HCT116 (cell line): ENCODE measurements around the gene CCDC80. TPM values are rescaled to one million over a fixed set of nuclear protein-coding genes. Genes with fewer than 3 reads are reported as not detected.

Source experiments
- ATAC-seq: fragments of 200-7000 bp; cut with Tn5 transposase; 2 replicates; pipeline ENCODE4 v1.9.1; 2020; ENCODE audit warnings: mild to moderate bottlenecking, moderate library complexity
- BruUV-seq: library from RNA; stranded (reverse); fragments of 400-500 nt; replicated peaks from 2 replicates; lab custom pipeline; 2021; lab: Mats Ljungman, UMichigan
- CTCF ChIA-PET: fragments of 300-600 bp; sonication (Branson Sonifier 250); formaldehyde crosslinking; loops from one replicate; lab custom pipeline; 2021; ENCODE audit warnings: antibody characterized with exemption; lab: Charles Lee
- POLR2A ChIA-PET: fragments of 300-600, 350-600 bp; sonication (Branson Sonifier 250); formaldehyde crosslinking; loops from one replicate; lab custom pipeline; 2021; ENCODE audit warnings: antibody characterized with exemption; lab: Charles Lee
- RAD21 ChIA-PET, 2 experiments: fragments of 300-600 bp; sonication (Branson Sonifier 250); formaldehyde crosslinking; loops; one replicate each; lab custom pipeline; 2023; ENCODE audit warnings: low total read pairs in 2 of 2; ENCODE audit not compliant: uncharacterized antibody in 2 of 2, unreplicated experiment in 2 of 2, low non-redundant PET in 1 of 2; lab: Charles Lee
- DNase-seq: peaks from one replicate; pipeline ENCODE4 v3.0.0-alpha.2; 2010; ENCODE audit warnings: low read depth, low spot score
- H2AFZ ChIP-seq: fragments of 200-600 bp; shearing (Covaris generic), sonication (generic); 2 replicates; pipeline ENCODE4 v1.6.1; 2017; ENCODE audit warnings: low read depth, mixed run types, mixed read lengths, antibody characterized with exemption, low read length; ENCODE audit not compliant: poor library complexity, severe bottlenecking
- H3K27ac ChIP-seq: 2 replicates; pipeline ENCODE4 v1.5.1; 2012; ENCODE audit warnings: low read depth, low read length
- H3K27me3 ChIP-seq: fragments of 200-600 bp; sonication (generic); 2 replicates; pipeline ENCODE4 v1.6.1; 2016; ENCODE audit warnings: mixed run types, low read length, mixed read lengths; ENCODE audit not compliant: insufficient read depth
- H3K36me3 ChIP-seq, 2 experiments: fragments of 200-500 bp in 1 of 2; fragments of 200-600 bp in 1 of 2; sonication (Bioruptor generic) in 1 of 2; sonication (generic) in 1 of 2; 2 replicates each; pipeline versions ENCODE4 v1.5.1 to v1.6.1; 2014 to 2016; ENCODE audit warnings: low read length in 2 of 2, inconsistent platforms in 1 of 2, mixed read lengths in 1 of 2, mixed run types in 1 of 2; ENCODE audit not compliant: insufficient read depth in 2 of 2, control insufficient read depth in 1 of 2
- H3K4me1 ChIP-seq, 2 experiments: fragments of 200-600 bp in 1 of 2; sonication (generic) in 1 of 2; 2 replicates each; pipeline versions ENCODE4 v1.5.1 to v1.6.1; 2012 to 2017; ENCODE audit warnings: low read length in 2 of 2, inconsistent platforms in 1 of 2, mild to moderate bottlenecking in 1 of 2, mixed read lengths in 1 of 2, mixed run types in 1 of 2, moderate library complexity in 1 of 2; ENCODE audit not compliant: insufficient read depth in 2 of 2, control insufficient read depth in 1 of 2
- H3K4me2 ChIP-seq: fragments of 200-600 bp; sonication (generic); 2 replicates; pipeline ENCODE4 v1.6.1; 2017; ENCODE audit warnings: mixed run types, low read length, mixed read lengths
- H3K4me3 ChIP-seq, 2 experiments: fragments of 200-600 bp in 1 of 2; sonication (generic) in 1 of 2; replicated peaks in 1 of 2; 2 replicates each; pipeline ENCODE4 v1.5.1; 2011 to 2016; ENCODE audit warnings: low read length in 2 of 2, control low read depth in 1 of 2, low read depth in 1 of 2, mild to moderate bottlenecking in 1 of 2, mixed read lengths in 1 of 2, mixed run types in 1 of 2
- H3K79me2 ChIP-seq: fragments of 200-600 bp; sonication (generic); 2 replicates; pipeline ENCODE4 v1.6.1; 2017; ENCODE audit warnings: mild to moderate bottlenecking, mixed run types, low read length, moderate library complexity, mixed read lengths; ENCODE audit not compliant: insufficient read depth
- H3K9ac ChIP-seq: fragments of 200-600 bp; sonication (generic); 2 replicates; pipeline ENCODE4 v1.6.1; 2016; ENCODE audit warnings: low read length, mixed read lengths
- H3K9me2 ChIP-seq: fragments of 200-600 bp; sonication (generic), shearing (Covaris generic); 2 replicates; pipeline ENCODE4 v1.6.1; 2017; ENCODE audit warnings: mixed run types, mild to moderate bottlenecking, moderate library complexity; ENCODE audit not compliant: insufficient read depth
- H3K9me3 ChIP-seq, 2 experiments: fragments of 200-500 bp in 1 of 2; fragments of 200-600 bp in 1 of 2; sonication (Bioruptor generic) in 1 of 2; sonication (generic) in 1 of 2; 2 replicates each; pipeline ENCODE4 v1.6.1; 2014 to 2017; ENCODE audit warnings: low read length in 2 of 2, mixed read lengths in 2 of 2, inconsistent platforms in 1 of 2, low read depth in 1 of 2, mild to moderate bottlenecking in 1 of 2, mixed run types in 1 of 2, moderate library complexity in 1 of 2; ENCODE audit not compliant: control insufficient read depth in 1 of 2, insufficient read depth in 1 of 2
- H4K20me1 ChIP-seq: fragments of 200-600 bp; sonication (generic), shearing (Covaris generic); 2 replicates; pipeline ENCODE4 v1.6.1; 2017; ENCODE audit warnings: mixed run types, mild to moderate bottlenecking, moderate library complexity; ENCODE audit not compliant: insufficient read depth
- CTCF ChIP-seq, 3 experiments: fragments of 200-600 bp in 1 of 3; sonication (generic) in 1 of 3; IDR thresholded peaks in 2 of 3; conservative IDR thresholded peaks in 1 of 3; 2 replicates each; pipeline ENCODE4 v1.5.1; 2012 to 2017; ENCODE audit warnings: low read depth in 2 of 3, low read length in 2 of 3, antibody characterized with exemption in 1 of 3, borderline replicate concordance in 1 of 3, control low read depth in 1 of 3, mild to moderate bottlenecking in 1 of 3, mixed read lengths in 1 of 3, mixed run types in 1 of 3, moderate library complexity in 1 of 3; ENCODE audit not compliant: insufficient read depth in 1 of 3
- EGR1 ChIP-seq: IDR thresholded peaks from 2 replicates; pipeline ENCODE4 v1.6.1; 2012; ENCODE audit warnings: low read depth
- ELF1 ChIP-seq: IDR thresholded peaks from 2 replicates; pipeline ENCODE4 v1.6.1; 2012; ENCODE audit warnings: low read depth, borderline replicate concordance
- EZH2phosphoT487 ChIP-seq: fragments of 200-600 bp; IDR thresholded peaks from 2 replicates; pipeline ENCODE4 v1.6.1; 2018; ENCODE audit warnings: antibody characterized with exemption, borderline replicate concordance
- JUND ChIP-seq: IDR thresholded peaks from 2 replicates; pipeline ENCODE4 v1.6.1; 2012
- MAX ChIP-seq: IDR thresholded peaks from 2 replicates; pipeline ENCODE4 v1.6.1; 2012
- POLR2AphosphoS5 ChIP-seq: IDR thresholded peaks from 2 replicates; pipeline ENCODE4 v1.6.1; 2011; ENCODE audit warnings: mild to moderate bottlenecking, low read depth, low read length, moderate library complexity
- RAD21 ChIP-seq: IDR thresholded peaks from 2 replicates; pipeline ENCODE4 v1.6.1; 2012; ENCODE audit warnings: low read depth, mild to moderate bottlenecking
- SIN3A ChIP-seq: IDR thresholded peaks from 2 replicates; pipeline ENCODE4 v1.6.1; 2012; ENCODE audit warnings: low read depth
- YY1 ChIP-seq: IDR thresholded peaks from 2 replicates; pipeline ENCODE4 v1.6.1; 2011; ENCODE audit warnings: low read length, low read depth, moderate library complexity, mild to moderate bottlenecking; ENCODE audit not compliant: insufficient replicate concordance; ENCODE audit errors: extremely low read depth
- ZFX ChIP-seq: fragments of 450-650 bp; IDR thresholded peaks from 2 replicates; pipeline ENCODE4 v1.6.1; 2017
- ZNF274 ChIP-seq: fragments of 200-500 bp; sonication (Bioruptor generic); IDR thresholded peaks from 2 replicates; pipeline ENCODE4 v1.6.1; 2014; ENCODE audit warnings: mild to moderate bottlenecking, low read depth, low read length, inconsistent platforms
- intact Hi-C: fragments of 100-400 bp; cut with micrococcal nuclease; formaldehyde crosslinking; loops from 2 replicates; pipeline ENCODE4 v1.10.0; 2022
- total RNA-seq: library from RNA; stranded (reverse); gene quantifications from one replicate; pipeline ENCODE4 v1.2.1, GENCODE V29; 2021; ENCODE audit not compliant: unreplicated experiment
- TF ChIP-seq, protein P1 (sequence below): IDR thresholded peaks from 2 replicates; pipeline ENCODE4 v1.6.1; 2012; ENCODE audit warnings: low read depth
- TF ChIP-seq, protein P2 (sequence below): IDR thresholded peaks from 2 replicates; pipeline ENCODE4 v1.6.1; 2012

Gene CCDC80
- total RNA-seq, 1 experiment from 2014 or later = 1.7 TPM

- no peaks in the 10 kb centered on the region for H3K9me3 ChIP-seq
- no peak overlapping the region for H3K4me2 ChIP-seq
- no peaks in the 10 kb centered on the region for H3K27me3 ChIP-seq
- no peak overlapping the region for H3K27ac ChIP-seq
- CTCF ChIA-PET = interaction anchor here (1.0 kb wide), 1 partner anchor 8 kb away, joined by 4 read pairs; no protein-coding TSS in a partner anchor
- BruUV-seq = no TSS peak
- no peaks in the 10 kb centered on the region for H3K79me2 ChIP-seq
- no peak for ATAC-seq
- H3K36me3 ChIP-seq = no peaks in the 10 kb centered on the region
- intact Hi-C loops = no loop called here
- H4K20me1 ChIP-seq = no peaks in the 10 kb centered on the region
- no peak overlapping the region for H3K4me3 ChIP-seq
- no peak for TF ChIP-seq YY1
- no peak for TF ChIP-seq EGR1
- H3K9ac ChIP-seq = no peak overlapping the region
- POLR2A ChIA-PET = no interaction called here
- no peak overlapping the region for H2AFZ ChIP-seq
- no peak for DNase-seq
- RAD21 ChIA-PET = no interaction called here
- peaks cover 0 to 30% of the 10 kb centered on the region in 2 experiments; a peak in 2 of 4 replicates for H3K4me1 ChIP-seq
- no peaks in the 10 kb centered on the region for H3K9me2 ChIP-seq
Observed at GRCh38 chr3:112651071-112651470, 10.1 kb upstream of the CCDC80 start.

GRCh38 chr3:112650482-112650881 lies 9.5 kb upstream of the CCDC80 start:
- ATAC-seq = no peak
- no TSS peak for BruUV-seq
- no peak for DNase-seq
- Histone ChIP-seq H3K4me3 (no peak overlapping the region), H2AFZ (no peak overlapping the region), H3K4me1 (peaks cover 0 to 30% of the 10 kb centered on the region in 2 experiments; a peak in 2 of 4 replicates), H3K9me2 (no peaks in the 10 kb centered on the region), H3K4me2 (no peak overlapping the region), H3K9me3 (no peaks in the 10 kb centered on the region), H3K36me3 (no peaks in the 10 kb centered on the region), H3K79me2 (no peaks in the 10 kb centered on the region), H3K27ac (no peak overlapping the region), H3K27me3 (no peaks in the 10 kb centered on the region), H3K9ac (no peak overlapping the region), H4K20me1 (no peaks in the 10 kb centered on the region)
- POLR2A ChIA-PET = no interaction called here
- RAD21 ChIA-PET = no interaction called here
- CTCF ChIA-PET = no interaction called here
- intact Hi-C loops = no loop called here
- TF ChIP-seq JUND = no peak
- no peak for TF ChIP-seq POLR2AphosphoS5
- no peak for TF ChIP-seq CTCF (IDR thresholded peaks at IDR 0.05 in 2 of 3, conservative IDR thresholded peaks at IDR 0.05 in 1 of 3; ENCODE audit: borderline replicate concordance in 1 of 3, insufficient read depth in 1 of 3, low read depth in 2 of 3, low read length in 2 of 3)
- no peak for TF ChIP-seq RAD21
- TF ChIP-seq ELF1 = no peak
- TF ChIP-seq MAX = no peak
- no peak for TF ChIP-seq YY1
- TF ChIP-seq EZH2phosphoT487 = no peak
- TF ChIP-seq SIN3A = no peak
- no peak for TF ChIP-seq ZFX
- no peak for TF ChIP-seq ZNF274
- TF ChIP-seq, protein P1, sequence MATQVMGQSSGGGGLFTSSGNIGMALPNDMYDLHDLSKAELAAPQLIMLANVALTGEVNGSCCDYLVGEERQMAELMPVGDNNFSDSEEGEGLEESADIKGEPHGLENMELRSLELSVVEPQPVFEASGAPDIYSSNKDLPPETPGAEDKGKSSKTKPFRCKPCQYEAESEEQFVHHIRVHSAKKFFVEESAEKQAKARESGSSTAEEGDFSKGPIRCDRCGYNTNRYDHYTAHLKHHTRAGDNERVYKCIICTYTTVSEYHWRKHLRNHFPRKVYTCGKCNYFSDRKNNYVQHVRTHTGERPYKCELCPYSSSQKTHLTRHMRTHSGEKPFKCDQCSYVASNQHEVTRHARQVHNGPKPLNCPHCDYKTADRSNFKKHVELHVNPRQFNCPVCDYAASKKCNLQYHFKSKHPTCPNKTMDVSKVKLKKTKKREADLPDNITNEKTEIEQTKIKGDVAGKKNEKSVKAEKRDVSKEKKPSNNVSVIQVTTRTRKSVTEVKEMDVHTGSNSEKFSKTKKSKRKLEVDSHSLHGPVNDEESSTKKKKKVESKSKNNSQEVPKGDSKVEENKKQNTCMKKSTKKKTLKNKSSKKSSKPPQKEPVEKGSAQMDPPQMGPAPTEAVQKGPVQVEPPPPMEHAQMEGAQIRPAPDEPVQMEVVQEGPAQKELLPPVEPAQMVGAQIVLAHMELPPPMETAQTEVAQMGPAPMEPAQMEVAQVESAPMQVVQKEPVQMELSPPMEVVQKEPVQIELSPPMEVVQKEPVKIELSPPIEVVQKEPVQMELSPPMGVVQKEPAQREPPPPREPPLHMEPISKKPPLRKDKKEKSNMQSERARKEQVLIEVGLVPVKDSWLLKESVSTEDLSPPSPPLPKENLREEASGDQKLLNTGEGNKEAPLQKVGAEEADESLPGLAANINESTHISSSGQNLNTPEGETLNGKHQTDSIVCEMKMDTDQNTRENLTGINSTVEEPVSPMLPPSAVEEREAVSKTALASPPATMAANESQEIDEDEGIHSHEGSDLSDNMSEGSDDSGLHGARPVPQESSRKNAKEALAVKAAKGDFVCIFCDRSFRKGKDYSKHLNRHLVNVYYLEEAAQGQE = no peak
- TF ChIP-seq, protein P2, sequence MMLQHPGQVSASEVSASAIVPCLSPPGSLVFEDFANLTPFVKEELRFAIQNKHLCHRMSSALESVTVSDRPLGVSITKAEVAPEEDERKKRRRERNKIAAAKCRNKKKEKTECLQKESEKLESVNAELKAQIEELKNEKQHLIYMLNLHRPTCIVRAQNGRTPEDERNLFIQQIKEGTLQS = no peak
